ENCODE data around the gene SPARCL1.

- TF ChIP-seq, protein P1, sequence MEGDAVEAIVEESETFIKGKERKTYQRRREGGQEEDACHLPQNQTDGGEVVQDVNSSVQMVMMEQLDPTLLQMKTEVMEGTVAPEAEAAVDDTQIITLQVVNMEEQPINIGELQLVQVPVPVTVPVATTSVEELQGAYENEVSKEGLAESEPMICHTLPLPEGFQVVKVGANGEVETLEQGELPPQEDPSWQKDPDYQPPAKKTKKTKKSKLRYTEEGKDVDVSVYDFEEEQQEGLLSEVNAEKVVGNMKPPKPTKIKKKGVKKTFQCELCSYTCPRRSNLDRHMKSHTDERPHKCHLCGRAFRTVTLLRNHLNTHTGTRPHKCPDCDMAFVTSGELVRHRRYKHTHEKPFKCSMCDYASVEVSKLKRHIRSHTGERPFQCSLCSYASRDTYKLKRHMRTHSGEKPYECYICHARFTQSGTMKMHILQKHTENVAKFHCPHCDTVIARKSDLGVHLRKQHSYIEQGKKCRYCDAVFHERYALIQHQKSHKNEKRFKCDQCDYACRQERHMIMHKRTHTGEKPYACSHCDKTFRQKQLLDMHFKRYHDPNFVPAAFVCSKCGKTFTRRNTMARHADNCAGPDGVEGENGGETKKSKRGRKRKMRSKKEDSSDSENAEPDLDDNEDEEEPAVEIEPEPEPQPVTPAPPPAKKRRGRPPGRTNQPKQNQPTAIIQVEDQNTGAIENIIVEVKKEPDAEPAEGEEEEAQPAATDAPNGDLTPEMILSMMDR (conservative IDR thresholded peaks at IDR 0.05; ENCODE audit: low read depth in 2 of 2): no peak
- TF ChIP-seq POLR2AphosphoS5 (IDR thresholded peaks at IDR 0.05; ENCODE audit: low read depth): no peak
- no peak for TF ChIP-seq EZH2 (IDR thresholded peaks at IDR 0.05; ENCODE audit: low read depth, unreplicated experiment)
- no peak for TF ChIP-seq ZNF114 (CRISPR knock-in tag; IDR thresholded peaks at IDR 0.05)
- TF ChIP-seq JUNB (IDR thresholded peaks at IDR 0.05; ENCODE audit: unreplicated experiment): no peak
- TF ChIP-seq, protein P2, sequence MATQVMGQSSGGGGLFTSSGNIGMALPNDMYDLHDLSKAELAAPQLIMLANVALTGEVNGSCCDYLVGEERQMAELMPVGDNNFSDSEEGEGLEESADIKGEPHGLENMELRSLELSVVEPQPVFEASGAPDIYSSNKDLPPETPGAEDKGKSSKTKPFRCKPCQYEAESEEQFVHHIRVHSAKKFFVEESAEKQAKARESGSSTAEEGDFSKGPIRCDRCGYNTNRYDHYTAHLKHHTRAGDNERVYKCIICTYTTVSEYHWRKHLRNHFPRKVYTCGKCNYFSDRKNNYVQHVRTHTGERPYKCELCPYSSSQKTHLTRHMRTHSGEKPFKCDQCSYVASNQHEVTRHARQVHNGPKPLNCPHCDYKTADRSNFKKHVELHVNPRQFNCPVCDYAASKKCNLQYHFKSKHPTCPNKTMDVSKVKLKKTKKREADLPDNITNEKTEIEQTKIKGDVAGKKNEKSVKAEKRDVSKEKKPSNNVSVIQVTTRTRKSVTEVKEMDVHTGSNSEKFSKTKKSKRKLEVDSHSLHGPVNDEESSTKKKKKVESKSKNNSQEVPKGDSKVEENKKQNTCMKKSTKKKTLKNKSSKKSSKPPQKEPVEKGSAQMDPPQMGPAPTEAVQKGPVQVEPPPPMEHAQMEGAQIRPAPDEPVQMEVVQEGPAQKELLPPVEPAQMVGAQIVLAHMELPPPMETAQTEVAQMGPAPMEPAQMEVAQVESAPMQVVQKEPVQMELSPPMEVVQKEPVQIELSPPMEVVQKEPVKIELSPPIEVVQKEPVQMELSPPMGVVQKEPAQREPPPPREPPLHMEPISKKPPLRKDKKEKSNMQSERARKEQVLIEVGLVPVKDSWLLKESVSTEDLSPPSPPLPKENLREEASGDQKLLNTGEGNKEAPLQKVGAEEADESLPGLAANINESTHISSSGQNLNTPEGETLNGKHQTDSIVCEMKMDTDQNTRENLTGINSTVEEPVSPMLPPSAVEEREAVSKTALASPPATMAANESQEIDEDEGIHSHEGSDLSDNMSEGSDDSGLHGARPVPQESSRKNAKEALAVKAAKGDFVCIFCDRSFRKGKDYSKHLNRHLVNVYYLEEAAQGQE (IDR thresholded peaks at IDR 0.05; ENCODE audit: unreplicated experiment): no peak
- no peak for TF ChIP-seq EZH2phosphoT487 (IDR thresholded peaks at IDR 0.05; ENCODE audit: unreplicated experiment)
- no peak for TF ChIP-seq CREB1 (CRISPR knock-in tag; IDR thresholded peaks at IDR 0.05; ENCODE audit: low read depth)
These were observed 38.4 kb downstream of the SPARCL1 start for GRCh38 chr4:87490664-87491369.
